CD4-positive, alpha-beta memory T cell (primary cell): ENCODE measurements around the gene ZNF765. TPM values are rescaled to one million over a fixed set of nuclear protein-coding genes. Genes with fewer than 3 reads are reported as not detected.
"Not testable (repeated sequence)": the region's sequence is repeated elsewhere in the genome, so short reads cannot be mapped to it uniquely, and the experiment has no call there.

Experiments used
- CTCF ChIA-PET: fragments of 350-600 bp; sonication (Branson Sonifier 250); formaldehyde crosslinking; loops from one replicate; lab custom pipeline; 2021; ENCODE audit warnings: inconsistent platforms; ENCODE audit not compliant: partially characterized antibody; lab: Charles Lee
- POLR2A ChIA-PET: fragments of 350-600 bp; sonication (Branson Sonifier 250); formaldehyde crosslinking; loops from one replicate; lab custom pipeline; 2021; ENCODE audit not compliant: partially characterized antibody; lab: Charles Lee
- DNase-seq, 5 donors: peaks; one replicate each; pipeline versions ENCODE4 v3.0.0 to v3.0.0-alpha.2; 2020 to 2022; ENCODE audit warnings: mixed read lengths in 1 of 5
- H3K27ac ChIP-seq: one replicate; pipeline ENCODE4 v1.7.0; 2013; ENCODE audit warnings: low read depth, low read length
- H3K27me3 ChIP-seq: 2 replicates; pipeline ENCODE4 v1.7.0; 2013; ENCODE audit warnings: mild to moderate bottlenecking, low read length, moderate library complexity; ENCODE audit not compliant: insufficient read depth
- H3K36me3 ChIP-seq: 2 replicates; pipeline ENCODE4 v1.7.0; 2013; ENCODE audit warnings: mild to moderate bottlenecking, low read length, moderate library complexity; ENCODE audit not compliant: insufficient read depth
- H3K4me1 ChIP-seq: 2 replicates; pipeline ENCODE4 v1.7.0; 2013; ENCODE audit warnings: mild to moderate bottlenecking, low read length, moderate library complexity; ENCODE audit not compliant: insufficient read depth
- H3K4me3 ChIP-seq, 2 donors: one replicate each; pipeline ENCODE4 v1.7.0; 2013; ENCODE audit warnings: low read length in 2 of 2, mild to moderate bottlenecking in 1 of 2
- H3K9me3 ChIP-seq, 2 donors: one replicate each; pipeline ENCODE4 v1.7.0; 2013; ENCODE audit warnings: low read length in 2 of 2, control low read depth in 1 of 2; ENCODE audit not compliant: control insufficient read depth in 1 of 2
- H3K27ac Mint-ChIP-seq, 7 donors: one replicate each; pipeline ENCODE4 v1.8.0; 2020 to 2021; ENCODE audit warnings: mixed read lengths in 7 of 7, mild to moderate bottlenecking in 6 of 7, inconsistent platforms in 3 of 7, moderate library complexity in 3 of 7
- H3K27me3 Mint-ChIP-seq, 2 donors: one replicate each; pipeline ENCODE4 v1.8.0; 2020 to 2021; ENCODE audit warnings: mixed read lengths in 2 of 2
- H3K36me3 Mint-ChIP-seq, 2 donors: one replicate each; pipeline ENCODE4 v1.8.0; 2020 to 2021; ENCODE audit warnings: mixed read lengths in 2 of 2, inconsistent platforms in 1 of 2, mild to moderate bottlenecking in 1 of 2
- H3K4me1 Mint-ChIP-seq, 4 donors: one replicate each; pipeline ENCODE4 v1.8.0; 2020 to 2021; ENCODE audit warnings: mixed read lengths in 4 of 4, mild to moderate bottlenecking in 1 of 4
- H3K4me3 Mint-ChIP-seq, 8 donors: one replicate each; pipeline ENCODE4 v1.8.0; 2020 to 2021; ENCODE audit warnings: mixed read lengths in 8 of 8, mild to moderate bottlenecking in 7 of 8, moderate library complexity in 6 of 8, inconsistent platforms in 3 of 8
- H3K9me3 Mint-ChIP-seq, 8 donors: one replicate each; pipeline ENCODE4 v1.8.0; 2020 to 2021; ENCODE audit warnings: mixed read lengths in 8 of 8, mild to moderate bottlenecking in 5 of 8, inconsistent platforms in 3 of 8, moderate library complexity in 1 of 8
- intact Hi-C: fragments of 100-400 bp; cut with micrococcal nuclease; formaldehyde crosslinking; loops from one replicate; pipeline ENCODE4 v1.15.1; 2023
- polyA plus RNA-seq, 2 donors: library from polyadenylated mRNA; unstranded; fragments of 300-500 nt; fragmentation: Illumina TruSeq; gene quantifications; one replicate each; pipeline ENCODE4 v1.2.3, GENCODE V29; 2021
- total RNA-seq, 2 experiments: library from RNA; stranded (reverse); gene quantifications; one replicate each; pipeline ENCODE4 v1.2.3, GENCODE V29; 2021

Gene ZNF765
- total and polyA plus RNA-seq, 4 experiments from 2014 or later = 7.2 to 21.6 (median 15.4) TPM

DNA sequence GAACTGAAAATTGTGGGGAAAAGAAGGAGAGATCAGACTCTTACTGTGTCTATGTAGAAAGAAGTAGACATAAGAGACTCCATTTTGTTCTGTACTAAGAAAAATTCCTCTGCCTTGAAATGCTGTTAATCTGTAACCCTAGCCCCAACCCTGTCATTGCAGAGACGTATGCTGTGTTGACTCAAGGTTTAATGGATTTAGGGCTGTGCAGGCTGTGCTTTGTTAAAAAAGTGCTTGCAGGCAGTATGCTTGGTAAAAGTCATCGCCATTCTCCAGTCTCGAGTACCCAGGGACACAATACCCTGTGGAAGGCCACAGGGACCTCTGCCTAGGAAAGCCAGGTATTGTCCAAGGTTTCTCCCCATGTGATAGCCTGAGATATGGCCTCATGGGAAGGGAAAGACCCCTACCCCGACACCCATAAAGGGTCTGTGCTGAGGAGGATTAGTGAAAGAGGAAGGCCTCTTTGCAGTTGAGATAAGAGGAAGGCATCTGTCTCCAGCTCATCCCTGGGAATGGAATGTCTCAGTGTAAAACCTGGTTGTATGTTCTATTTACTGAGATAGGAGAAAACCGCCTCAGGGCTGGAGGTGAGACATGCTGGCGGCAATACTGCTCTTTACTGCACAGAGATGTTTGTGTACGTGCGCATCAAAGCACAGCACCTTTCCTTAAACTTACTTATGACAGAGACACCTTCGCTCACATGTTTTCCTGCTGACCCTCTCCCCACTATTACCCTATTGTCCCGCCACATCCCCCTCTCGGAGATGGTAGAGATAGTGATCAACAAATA is 25.8 kb downstream of the ZNF765 start:
- H3K27ac ChIP-seq, H3K9me3 ChIP-seq, POLR2A ChIA-PET, H3K4me3 Mint-ChIP-seq, H3K4me1 ChIP-seq, intact Hi-C loops, H3K36me3 Mint-ChIP-seq, H3K36me3 ChIP-seq, H3K4me3 ChIP-seq, H3K27me3 ChIP-seq, CTCF ChIA-PET, DNase-seq, H3K27me3 Mint-ChIP-seq, H3K4me1 Mint-ChIP-seq: not testable (repeated sequence)
- H3K9me3 Mint-ChIP-seq = peaks cover 0 to 36% (median 31%) of the 10 kb centered on the region in 8 donors
- peak overlapping the region in 1 of 7 donors; percentile 37 for H3K27ac Mint-ChIP-seq

GRCh38 chr19:53422551-53422950 is 27.6 kb downstream of the ZNF765 start:
- Histone ChIP-seq H3K27ac (no peak overlapping the region), H3K4me3 (no peak overlapping the region), H3K4me1 (no peaks in the 10 kb centered on the region), H3K9me3 (peaks cover 0 to 5% of the 10 kb centered on the region in 2 donors), H3K36me3 (no peaks in the 10 kb centered on the region), H3K27me3 (no peaks in the 10 kb centered on the region)
- Mint-ChIP-seq H3K27ac (no peak overlapping the region), H3K4me1 (peaks cover 2 to 5% (median 3%) of the 10 kb centered on the region in 4 donors), H3K4me3 (no peak overlapping the region), H3K27me3 (no peaks in the 10 kb centered on the region), H3K36me3 (peaks cover 0 to 1% of the 10 kb centered on the region in 2 donors), H3K9me3 (peaks cover 0 to 23% (median 17%) of the 10 kb centered on the region in 8 donors)
- no peak for DNase-seq
- intact Hi-C loops = no loop called here
- ChIA-PET POLR2A (no interaction called here), CTCF (no interaction called here)

DNA sequence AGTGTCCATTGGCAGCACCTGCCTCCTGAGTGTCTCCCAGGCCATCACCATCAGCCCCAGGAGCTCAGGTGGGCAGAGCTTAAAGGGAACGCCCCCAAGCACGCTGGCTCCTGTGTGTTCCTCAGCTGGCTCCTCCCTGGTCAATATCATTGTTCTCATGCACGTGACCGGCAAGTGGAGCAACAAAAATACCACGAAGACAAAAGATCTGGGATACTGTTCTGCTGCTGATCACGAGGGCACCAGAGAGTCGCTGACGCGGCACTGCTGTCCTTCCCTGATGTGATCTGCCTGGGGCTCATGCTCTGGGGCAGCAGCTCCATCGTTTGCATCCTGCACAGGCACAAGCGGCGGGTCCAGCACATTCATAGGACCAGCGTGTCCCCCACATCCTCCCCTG is 28.1 kb downstream of the ZNF765 start:
- peaks cover 0 to 18% (median 13%) of the 10 kb centered on the region in 8 donors for H3K9me3 Mint-ChIP-seq
- DNase-seq, CTCF ChIA-PET: not testable (repeated sequence)

GRCh38 chr19:53423680-53424079 is 28.7 kb downstream of the ZNF765 start:
- H3K27ac ChIP-seq, H3K9me3 ChIP-seq, H3K4me1 Mint-ChIP-seq, H3K4me3 Mint-ChIP-seq, H3K4me1 ChIP-seq, H3K36me3 Mint-ChIP-seq, DNase-seq, H3K27me3 Mint-ChIP-seq, H3K27ac Mint-ChIP-seq, POLR2A ChIA-PET, H3K4me3 ChIP-seq, H3K36me3 ChIP-seq, intact Hi-C loops, H3K27me3 ChIP-seq: not testable (repeated sequence)
- CTCF ChIA-PET = interaction anchor here (0.9 kb wide), 1 partner anchor 354 kb away, joined by 3 read pairs; no protein-coding TSS in a partner anchor
- H3K9me3 Mint-ChIP-seq = peaks cover 0 to 16% (median 10%) of the 10 kb centered on the region in 8 donors

More for the DNA sequence above, 28.1 kb downstream of the ZNF765 start:
- POLR2A ChIA-PET, H3K4me1 Mint-ChIP-seq, H3K27ac Mint-ChIP-seq, H3K4me1 ChIP-seq, H3K36me3 Mint-ChIP-seq, intact Hi-C loops, H3K9me3 ChIP-seq, H3K27me3 Mint-ChIP-seq, H3K4me3 Mint-ChIP-seq, H3K4me3 ChIP-seq, H3K36me3 ChIP-seq, H3K27me3 ChIP-seq, H3K27ac ChIP-seq: not testable (repeated sequence)

GRCh38 chr19:53424968-53425597 is 30.1 kb downstream of the ZNF765 start:
- CTCF ChIA-PET = interaction anchor here (0.5 to 2.0 kb wide), 20 partner anchors 9 to 332 kb away, joined by 3 to 12 read pairs (median 5); no protein-coding TSS in a partner anchor
- H3K27me3 ChIP-seq = no peaks in the 10 kb centered on the region
- no peak overlapping the region for H3K4me3 ChIP-seq
- H3K36me3 ChIP-seq = no peaks in the 10 kb centered on the region
- POLR2A ChIA-PET = interaction anchor here (1.2 kb wide), 1 partner anchor 230 kb away, joined by 5 read pairs; no protein-coding TSS in a partner anchor
- H3K36me3 Mint-ChIP-seq = no peaks in the 10 kb centered on the region
- peak overlapping the region in 2 of 7 donors; percentile 16 to 45 for H3K27ac Mint-ChIP-seq
- H3K4me1 ChIP-seq = no peaks in the 10 kb centered on the region
- intact Hi-C loops = no loop called here
- no peaks in the 10 kb centered on the region for H3K27me3 Mint-ChIP-seq
- peaks cover 2 to 5% (median 3%) of the 10 kb centered on the region in 4 donors for H3K4me1 Mint-ChIP-seq
- no peak overlapping the region for H3K27ac ChIP-seq
- H3K9me3 Mint-ChIP-seq = peaks cover 0 to 8% (median under 1%) of the 10 kb centered on the region in 8 donors
- DNase-seq = peak; percentile 57 to 63 (median 60)
- H3K4me3 Mint-ChIP-seq = no peak overlapping the region
- H3K9me3 ChIP-seq = no peaks in the 10 kb centered on the region

DNA sequence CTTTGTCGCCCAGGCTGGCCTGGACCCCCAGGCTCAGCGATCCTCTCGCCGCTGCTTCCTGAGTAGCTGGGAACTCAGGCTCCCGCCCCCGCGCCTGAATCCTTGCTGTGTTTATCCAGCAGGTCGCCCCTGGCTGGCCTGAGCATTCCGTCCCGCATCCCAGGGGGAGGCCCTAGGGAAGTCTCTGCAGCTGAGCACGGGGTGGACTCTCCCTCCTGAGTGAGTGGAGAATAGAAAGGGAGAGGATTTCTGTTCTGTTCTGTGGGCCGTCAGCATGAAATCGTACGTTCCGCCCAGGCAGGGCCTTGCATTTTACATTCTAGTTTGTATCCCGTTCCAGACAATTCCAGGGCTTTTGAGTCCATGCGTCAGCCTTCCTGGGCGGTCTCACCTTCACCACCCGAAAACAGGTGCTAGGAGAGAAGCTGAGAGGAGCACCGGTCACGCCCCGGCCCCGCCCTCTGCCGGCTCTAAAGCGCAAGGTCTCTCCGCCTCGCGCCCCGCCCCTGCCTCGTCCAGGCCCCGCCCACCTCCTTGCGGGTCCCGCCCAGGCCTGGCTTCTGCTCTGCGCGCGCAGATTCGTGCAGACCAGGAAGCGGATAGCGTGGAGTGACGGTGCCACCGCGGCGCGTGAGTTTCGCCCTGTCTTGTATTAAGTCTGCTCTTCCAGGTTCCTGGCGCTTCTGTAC is 36.6 kb downstream of the ZNF765 start, which contains the start of gene ZNF761:
Gene ZNF761 (plus strand): TSS at position 586 of the 689 bp plus-strand sequence. CDS start 15,285 bp downstream, outside the sequence.
- Histone ChIP-seq H3K36me3 (peaks cover 14% of the 10 kb centered on the region), H3K27ac (peak within 1 kb of the TSS; percentile 68), H3K4me3 (peak within 1 kb of the TSS; percentile 77 to 80), H3K4me1 (peaks cover 15% of the 10 kb centered on the region), H3K27me3 (no peaks in the 10 kb centered on the region), H3K9me3 (no peaks in the 10 kb centered on the region)
- Mint-ChIP-seq H3K27me3 (no peaks in the 10 kb centered on the region), H3K27ac (peak within 1 kb of the TSS; percentile 92 to 99 (median 97)), H3K36me3 (peaks cover 31 to 36% of the 10 kb centered on the region in 2 donors), H3K4me3 (peak within 1 kb of the TSS; percentile 97 to 100 (median 98)), H3K9me3 (peaks cover 0 to 12% (median 9%) of the 10 kb centered on the region in 8 donors), H3K4me1 (peaks cover 17 to 45% (median 30%) of the 10 kb centered on the region in 4 donors)
- CTCF ChIA-PET = interaction anchor here (1.6 kb wide), 1 partner anchor 236 kb away, joined by 3 read pairs; no protein-coding TSS in a partner anchor
- POLR2A ChIA-PET = no interaction called here
- DNase-seq = peak; percentile 95 to 99 (median 97)
- intact Hi-C loops = loop anchor here (1.0 to 5.0 kb wide), 7 partner anchors 36 to 771 kb away; partner anchors contain the start of genes RPS9, ZNF525, ZNF765 and ZNF813
